CD4-positive, alpha-beta T cell treated with Interleukin-4 for 4 hours (primary cell): ENCODE measurements around the gene CPNE5.
"Not testable (repeated sequence)": the region's sequence is repeated elsewhere in the genome, so short reads cannot be mapped to it uniquely, and the experiment has no call there.

ENCODE experiments used
- DNase-seq: peaks from one replicate; pipeline ENCODE4 v3.0.0-alpha.2; 2020

The CPNE5 gene

GRCh38 chr6:36813047-36813446, 26.2 kb downstream of the CPNE5 start:
- not testable (repeated sequence) for DNase-seq

DNA sequence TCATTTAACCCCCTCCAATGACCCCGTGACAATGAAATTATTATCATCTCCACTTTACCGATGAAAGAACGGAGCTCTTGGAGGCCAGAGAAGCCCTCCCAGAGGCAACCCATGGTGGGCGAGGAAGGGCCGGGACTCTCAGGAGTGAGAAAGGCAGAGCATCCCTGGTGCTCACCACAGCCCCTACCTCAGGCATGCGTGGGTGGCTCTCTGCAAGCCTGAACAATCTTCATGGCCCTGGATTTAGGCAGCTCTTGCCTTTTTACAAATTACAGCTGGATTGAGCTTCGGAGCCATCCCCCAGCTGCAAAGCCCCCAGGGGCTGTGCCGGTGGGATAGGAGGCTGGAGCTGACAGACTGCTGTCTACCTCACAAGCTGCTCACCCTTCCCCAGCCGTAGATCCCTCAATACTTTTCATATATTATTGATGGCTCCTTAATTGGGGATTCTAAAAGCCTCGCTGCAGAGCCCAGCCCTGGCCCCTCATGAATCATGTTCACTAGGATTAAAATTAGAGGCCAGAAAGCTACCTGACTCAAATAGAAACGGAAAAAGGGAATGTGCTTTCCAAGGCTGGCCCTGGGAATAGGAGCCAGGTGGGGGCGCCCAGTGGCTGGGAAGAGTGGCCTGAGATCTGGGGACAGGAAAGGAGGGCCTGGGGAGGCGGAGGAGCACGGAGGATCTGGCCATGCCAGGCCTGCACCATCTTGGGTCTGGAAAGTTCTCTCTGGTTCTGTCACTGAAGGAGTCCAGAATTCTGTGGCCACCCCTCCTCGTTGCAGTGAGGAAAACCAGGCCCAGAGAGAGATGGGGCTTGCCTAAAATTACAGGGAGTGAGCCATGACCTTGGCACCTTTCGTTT, 29.1 kb downstream of the CPNE5 start:
- no peak for DNase-seq

DNA sequence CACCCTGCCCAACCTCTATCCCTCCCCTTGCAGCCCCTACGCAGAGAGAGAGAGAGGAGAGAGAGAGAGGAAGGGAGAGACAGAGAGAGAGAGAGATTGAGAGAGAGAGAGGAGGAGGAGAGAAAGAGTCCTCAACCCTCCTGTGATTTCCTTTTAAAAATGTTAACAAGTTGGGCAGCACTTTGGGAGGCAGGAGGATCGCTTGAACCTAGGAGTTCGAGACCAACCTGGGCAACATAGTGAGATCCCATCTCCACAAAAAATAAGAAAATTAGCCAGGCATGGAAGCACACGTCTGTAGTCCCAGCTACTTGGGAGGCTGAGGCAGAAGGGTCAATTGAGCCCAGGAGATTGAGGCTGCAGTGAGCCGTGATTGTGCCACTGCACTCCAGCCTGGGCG, 30.1 kb downstream of the CPNE5 start:
- DNase-seq: no peak

DNA sequence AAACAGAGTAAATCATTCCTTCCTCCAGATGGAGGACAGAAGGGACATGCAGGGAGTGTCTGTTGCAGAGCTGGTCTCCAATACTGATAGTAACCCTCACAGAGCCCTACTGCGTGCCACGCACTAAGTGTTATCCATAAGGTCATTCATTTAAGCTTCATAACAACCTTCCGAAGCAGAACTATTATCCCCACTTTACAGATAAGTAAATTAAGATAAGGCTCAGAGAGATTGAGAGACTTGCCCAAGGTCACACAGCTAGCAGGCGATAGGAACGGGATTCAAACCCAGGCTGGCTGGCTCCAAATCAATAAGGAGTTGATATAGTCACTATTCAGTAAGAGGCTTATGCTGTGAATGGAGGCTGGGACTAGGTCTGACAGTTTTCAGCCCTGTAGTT, 30.6 kb downstream of the CPNE5 start:
- DNase-seq: no peak

DNA sequence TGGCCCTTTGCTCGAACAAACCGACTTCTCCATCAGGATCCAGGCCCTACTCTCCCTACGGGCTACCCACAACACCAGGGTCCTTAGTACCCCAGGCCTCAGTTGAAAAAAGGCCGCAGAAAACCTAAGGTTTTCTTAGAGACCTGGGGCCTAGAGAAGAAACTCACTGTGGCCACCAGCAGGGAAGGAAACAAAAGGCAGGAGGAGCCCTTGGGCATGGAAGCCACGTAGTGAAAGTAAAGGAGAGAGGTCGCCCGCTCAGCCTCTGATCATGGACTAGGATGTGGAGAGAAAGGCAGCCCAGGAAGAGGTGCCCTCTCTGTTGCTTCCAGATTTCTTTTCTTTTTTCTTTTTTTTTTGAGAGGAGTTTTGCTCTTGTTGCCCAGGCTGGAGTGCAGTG, 31.5 kb downstream of the CPNE5 start:
- no peak for DNase-seq

- no peak for DNase-seq
Observed at GRCh38 chr6:36807143-36807542, 32.1 kb downstream of the CPNE5 start.

- no peak for DNase-seq
Observed at GRCh38 chr6:36805917-36806316, 33.3 kb downstream of the CPNE5 start.

- DNase-seq: no peak
Observed at GRCh38 chr6:36805096-36805797, 34.0 kb downstream of the CPNE5 start.

DNA sequence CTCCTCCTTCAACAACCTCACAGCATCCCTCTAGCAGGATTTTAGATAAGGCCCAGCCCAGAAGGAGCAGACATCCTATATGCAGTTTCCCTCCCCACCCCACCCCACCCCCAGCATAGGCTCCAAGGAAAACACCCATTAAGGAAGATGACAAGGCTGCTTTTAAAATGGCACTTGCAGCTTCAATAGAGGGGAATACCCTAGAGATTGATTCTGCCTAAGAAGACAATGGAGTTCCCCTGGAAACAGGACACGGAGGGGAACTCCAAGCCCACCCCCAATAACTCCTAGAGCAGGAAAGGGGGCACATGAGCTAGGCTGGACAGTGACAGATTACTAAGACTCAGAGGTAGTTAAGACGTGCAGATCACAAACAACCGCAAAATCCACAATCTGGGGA, 34.7 kb downstream of the CPNE5 start:
- DNase-seq: no peak

GRCh38 chr6:36803908-36804307, 35.3 kb downstream of the CPNE5 start:
- no peak for DNase-seq

GRCh38 chr6:36803482-36803881, 35.8 kb downstream of the CPNE5 start:
- no peak for DNase-seq

DNA sequence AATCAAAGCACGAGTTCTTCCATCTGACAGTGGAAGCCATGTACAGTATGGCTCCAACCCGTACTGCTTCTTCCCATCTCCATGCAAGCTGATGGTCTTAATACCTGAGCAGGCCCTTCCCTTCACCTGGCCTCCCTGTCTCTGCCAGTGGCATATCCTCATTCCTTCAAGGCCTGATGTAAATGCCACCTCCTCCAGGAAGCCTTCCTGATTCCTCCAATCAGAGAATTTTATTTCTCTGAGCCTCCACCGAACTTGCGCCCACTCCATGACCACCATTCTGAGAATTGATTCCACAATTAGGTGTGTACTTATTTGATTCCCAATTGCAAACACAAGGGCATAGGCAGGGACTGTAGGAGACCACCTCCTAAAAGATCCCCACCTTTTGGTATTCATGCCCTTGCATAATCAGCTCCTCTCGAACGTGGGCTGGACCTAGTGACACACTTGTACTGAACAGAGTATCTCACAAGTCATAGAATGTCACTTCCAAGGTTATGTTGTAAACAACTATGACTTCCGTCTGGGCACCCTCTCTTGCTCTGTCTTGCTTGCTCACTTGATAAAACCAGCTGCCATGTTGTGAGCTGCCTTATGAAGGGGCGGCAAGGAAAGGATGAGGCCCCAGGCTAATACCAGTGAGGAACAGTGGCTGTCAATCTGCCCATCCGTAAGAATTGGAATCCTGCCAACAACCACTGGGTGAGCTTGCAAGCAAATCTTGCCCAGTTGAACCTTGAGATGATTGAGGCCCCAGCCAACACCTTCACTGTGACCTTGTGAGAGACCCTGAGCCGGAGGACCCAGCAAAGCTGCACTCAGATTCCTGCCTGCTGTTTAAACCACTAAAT, 38.8 kb downstream of the CPNE5 start:
- no peak for DNase-seq

DNA sequence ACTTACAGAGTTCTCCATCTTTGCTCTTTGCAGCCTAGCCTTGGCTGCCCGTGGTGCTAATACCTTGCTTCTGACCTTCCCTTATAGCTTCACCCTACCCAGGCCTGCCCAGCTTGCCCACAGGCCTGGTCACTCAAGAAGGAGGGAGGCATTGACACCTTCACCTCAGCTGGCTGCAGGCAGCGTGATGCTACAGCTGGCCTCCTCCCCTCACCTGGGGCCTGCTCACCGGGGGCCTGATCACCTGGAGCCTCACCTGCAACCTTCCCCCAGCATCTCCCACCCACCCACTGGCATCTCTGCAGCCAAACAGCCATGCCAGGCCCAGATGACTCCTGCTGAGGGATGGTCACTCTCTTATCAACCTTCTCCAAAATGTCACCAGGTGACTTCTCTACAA, 40.4 kb downstream of the CPNE5 start:
- DNase-seq: no peak

- no peak for DNase-seq
Observed at GRCh38 chr6:36797653-36798052, 41.6 kb downstream of the CPNE5 start.

- DNase-seq: no peak
Observed at GRCh38 chr6:36797055-36797454, 42.2 kb downstream of the CPNE5 start.

DNA sequence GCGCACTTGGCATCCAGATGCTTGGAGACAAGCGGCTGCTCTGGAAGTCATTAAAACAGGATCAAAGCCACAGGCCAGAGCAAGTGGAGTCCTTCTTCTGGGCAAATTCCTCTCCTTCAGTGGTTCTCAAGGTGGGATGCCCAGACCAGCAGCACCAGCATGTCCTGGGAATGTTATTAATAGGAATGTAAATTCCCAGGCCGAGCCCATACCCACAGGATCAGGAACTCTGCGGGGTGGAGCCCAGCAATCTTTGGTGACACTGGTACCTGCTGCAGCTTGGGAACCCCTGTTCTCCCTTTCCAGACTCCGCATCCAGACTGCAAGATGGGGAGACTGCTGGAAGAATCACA, 44.6 kb downstream of the CPNE5 start:
- DNase-seq: no peak

GRCh38 chr6:36793913-36794712, 45.1 kb downstream of the CPNE5 start:
- no peak for DNase-seq

- DNase-seq: no peak
Observed at GRCh38 chr6:36793296-36793912, 45.8 kb downstream of the CPNE5 start.

DNA sequence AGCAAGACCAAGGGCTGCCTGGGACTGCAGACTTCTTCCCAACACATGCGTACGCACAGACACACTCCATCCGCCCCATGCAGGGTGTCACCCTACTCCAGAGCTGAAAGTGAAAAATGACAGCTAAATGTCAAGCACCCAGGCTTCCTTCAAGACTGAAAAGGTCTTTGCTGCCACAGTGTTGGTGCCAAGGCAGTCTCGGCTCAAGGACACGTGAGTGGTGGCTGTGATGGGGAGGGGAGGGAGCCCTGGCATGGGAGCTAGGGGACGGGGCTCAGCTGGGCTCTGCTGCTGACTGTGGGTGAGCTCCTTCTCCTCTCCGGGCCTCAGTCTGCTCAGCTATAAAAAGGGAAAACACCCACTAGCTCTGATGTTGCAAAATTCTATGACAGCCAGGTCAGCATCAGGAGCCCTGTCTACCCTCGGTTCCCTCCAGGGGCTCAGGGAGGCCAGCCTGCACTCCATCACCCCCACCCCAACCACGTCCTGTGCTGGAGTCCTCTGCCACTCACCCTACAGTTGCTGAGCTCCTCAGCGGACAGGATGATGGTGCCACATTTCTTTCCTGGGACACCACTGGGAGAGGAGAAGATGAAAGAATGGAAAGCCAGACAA, 47.6 kb downstream of the CPNE5 start:
- no peak for DNase-seq

- DNase-seq: no peak
Observed at GRCh38 chr6:36791085-36791484, 48.2 kb downstream of the CPNE5 start.

DNA sequence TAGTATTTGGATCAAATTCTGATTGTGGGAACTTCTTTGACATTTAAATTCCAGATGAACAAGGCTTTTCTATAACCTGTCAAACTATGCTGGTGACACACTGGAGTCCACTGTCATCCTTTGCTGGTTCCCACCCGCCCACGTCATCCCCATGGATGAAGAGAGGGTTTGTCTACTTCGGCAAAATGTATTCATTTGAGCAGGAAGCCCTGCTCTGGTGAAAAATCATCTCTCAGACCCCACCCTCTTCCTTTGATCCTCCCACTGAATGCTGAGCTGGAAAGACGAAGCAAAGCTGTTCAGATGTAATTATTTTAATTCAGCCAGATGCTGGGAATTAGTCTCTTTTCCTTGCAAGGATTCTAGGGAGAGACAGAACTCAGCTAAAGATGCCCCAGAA, 50.5 kb downstream of the CPNE5 start:
- no peak for DNase-seq

DNA sequence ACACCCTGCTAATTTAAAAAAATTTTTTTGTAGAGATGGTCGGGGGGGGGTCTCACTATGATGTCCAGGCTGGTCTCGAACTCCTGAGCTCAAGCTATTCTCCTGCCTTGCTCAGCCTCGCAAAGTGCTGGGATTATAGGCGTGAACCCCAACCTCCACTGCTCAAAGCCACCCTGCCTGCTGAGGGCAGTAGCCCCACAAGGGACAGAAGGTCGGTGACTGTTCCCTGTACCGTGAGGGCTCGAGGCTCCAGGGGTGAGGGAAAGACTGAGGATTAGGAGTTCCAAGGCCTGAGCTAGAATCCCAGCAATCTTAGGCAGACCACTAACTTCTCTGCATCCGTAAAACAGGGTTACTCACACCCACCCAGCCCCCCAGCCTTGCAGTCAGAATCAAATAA, 51.1 kb downstream of the CPNE5 start:
- no peak for DNase-seq
